Caco-2 (cell line): Measurements from ENCODE around the gene SPATA1. TPM values are rescaled to one million over a fixed set of nuclear protein-coding genes. Genes with fewer than 3 reads are reported as not detected.

Source experiments
- BruUV-seq: library from RNA; stranded (reverse); fragments of 400-500 nt; replicated peaks from 2 replicates; lab custom pipeline; 2021; lab: Mats Ljungman, UMichigan
- CTCF ChIA-PET: fragments of 300-600 bp; sonication (Branson Sonifier 250); formaldehyde crosslinking; loops from one replicate; lab custom pipeline; 2022; ENCODE audit warnings: antibody characterized with exemption; lab: Charles Lee
- POLR2A ChIA-PET: fragments of 300-600 bp; sonication (Branson Sonifier 250); formaldehyde crosslinking; loops from one replicate; lab custom pipeline; 2022; ENCODE audit warnings: antibody characterized with exemption; lab: Charles Lee
- DNase-seq, 2 experiments: peaks; one replicate each; pipeline versions ENCODE4 v3.0.0 to v3.0.0-alpha.2; 2020 to 2022
- H3K27me3 ChIP-seq: replicated peaks from 2 replicates; pipeline ENCODE4 v1.6.0; 2011; ENCODE audit warnings: low read length; ENCODE audit not compliant: control insufficient read depth, insufficient read depth
- H3K36me3 ChIP-seq: 2 replicates; pipeline ENCODE4 v1.5.1; 2011; ENCODE audit warnings: low read length; ENCODE audit not compliant: control insufficient read depth, insufficient read depth
- H3K4me1 ChIP-seq: fragments of 250-450 bp; sonication (Bioruptor Pico); 2 replicates; pipeline ENCODE4 v1.5.1; 2020; ENCODE audit warnings: mild to moderate bottlenecking
- H3K4me3 ChIP-seq: 2 replicates; pipeline ENCODE4 v1.5.1; 2011; ENCODE audit warnings: low read depth, mild to moderate bottlenecking, control low read depth, low read length
- H3K9me3 ChIP-seq: fragments of 250-450 bp; sonication (Bioruptor Pico); 2 replicates; pipeline ENCODE4 v1.5.1; 2020; ENCODE audit warnings: mild to moderate bottlenecking, moderate library complexity
- H3K27ac Mint-ChIP-seq: one replicate; pipeline ENCODE4 v1.8.0; 2022; ENCODE audit warnings: mixed read lengths; ENCODE audit not compliant: unreplicated experiment
- H3K27me3 Mint-ChIP-seq: one replicate; pipeline ENCODE4 v1.8.0; 2022; ENCODE audit warnings: mixed read lengths; ENCODE audit not compliant: insufficient read depth, unreplicated experiment
- H3K36me3 Mint-ChIP-seq: one replicate; pipeline ENCODE4 v1.8.0; 2022; ENCODE audit warnings: mild to moderate bottlenecking, mixed read lengths; ENCODE audit not compliant: insufficient read depth, unreplicated experiment
- H3K4me1 Mint-ChIP-seq: one replicate; pipeline ENCODE4 v1.8.0; 2022; ENCODE audit warnings: low read depth, mixed read lengths; ENCODE audit not compliant: unreplicated experiment
- H3K4me3 Mint-ChIP-seq: one replicate; pipeline ENCODE4 v1.8.0; 2022; ENCODE audit warnings: mild to moderate bottlenecking, moderate library complexity, mixed read lengths; ENCODE audit not compliant: unreplicated experiment
- H3K9me3 Mint-ChIP-seq: one replicate; pipeline ENCODE4 v1.8.0; 2022; ENCODE audit warnings: mixed read lengths; ENCODE audit not compliant: unreplicated experiment
- intact Hi-C: fragments of 100-400 bp; cut with micrococcal nuclease; formaldehyde crosslinking; loops from one replicate; pipeline ENCODE4 v1.10.0; 2022; ENCODE audit not compliant: unreplicated experiment
- total RNA-seq: library from RNA; stranded (reverse); gene quantifications from 2 replicates; pipeline ENCODE4 v1.2.3, GENCODE V29; 2022
- TF ChIP-seq, protein P1 (sequence below), 2 experiments: fragments of 200-600 bp in 1 of 2; IDR thresholded peaks; 1 replicate in 1 of 2; 2 replicates in 1 of 2; pipeline versions ENCODE4 v1.5.1 to v1.8.0; 2011 to 2022; ENCODE audit warnings: antibody characterized with exemption in 1 of 2, control low read depth in 1 of 2, inconsistent platforms in 1 of 2, low read depth in 1 of 2, low read length in 1 of 2, mild to moderate bottlenecking in 1 of 2, moderate library complexity in 1 of 2; ENCODE audit not compliant: insufficient read depth in 1 of 2, severe bottlenecking in 1 of 2, unreplicated experiment in 1 of 2

SPATA1 gene
- total RNA-seq, 1 experiment from 2014 or later, result 0.57 TPM

DNA sequence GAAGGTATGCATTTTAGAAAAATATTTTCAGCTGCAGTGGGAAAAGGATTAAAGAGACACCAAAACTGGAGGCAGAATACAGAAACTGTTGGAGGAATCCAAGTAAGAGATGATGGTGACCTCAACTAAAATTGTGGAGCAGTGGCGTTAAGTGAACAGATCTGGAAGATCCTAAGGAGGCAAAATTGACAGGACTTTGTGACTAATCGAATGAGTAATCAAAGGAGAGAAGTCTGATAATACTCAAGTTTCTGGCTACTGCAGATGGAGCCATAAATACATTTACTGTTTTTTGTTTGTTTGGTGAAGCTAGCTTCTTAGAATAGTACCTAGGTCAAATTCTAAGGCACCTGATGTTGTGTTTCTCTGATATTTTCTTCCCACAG lies 65.0 kb downstream of the SPATA1 start:
- Histone ChIP-seq H3K36me3 (no peaks in the 10 kb centered on the region), H3K27me3 (no peaks in the 10 kb centered on the region), H3K4me1 (peaks cover 8% of the 10 kb centered on the region; the same call in 1 of the 2 replicates), H3K4me3 (no peak overlapping the region), H3K9me3 (no peaks in the 10 kb centered on the region)
- H3K27me3 Mint-ChIP-seq, result peaks cover 2% of the 10 kb centered on the region
- H3K4me3 Mint-ChIP-seq, result no peak overlapping the region
- intact Hi-C loops, result no loop called here
- TF ChIP-seq, protein P1, sequence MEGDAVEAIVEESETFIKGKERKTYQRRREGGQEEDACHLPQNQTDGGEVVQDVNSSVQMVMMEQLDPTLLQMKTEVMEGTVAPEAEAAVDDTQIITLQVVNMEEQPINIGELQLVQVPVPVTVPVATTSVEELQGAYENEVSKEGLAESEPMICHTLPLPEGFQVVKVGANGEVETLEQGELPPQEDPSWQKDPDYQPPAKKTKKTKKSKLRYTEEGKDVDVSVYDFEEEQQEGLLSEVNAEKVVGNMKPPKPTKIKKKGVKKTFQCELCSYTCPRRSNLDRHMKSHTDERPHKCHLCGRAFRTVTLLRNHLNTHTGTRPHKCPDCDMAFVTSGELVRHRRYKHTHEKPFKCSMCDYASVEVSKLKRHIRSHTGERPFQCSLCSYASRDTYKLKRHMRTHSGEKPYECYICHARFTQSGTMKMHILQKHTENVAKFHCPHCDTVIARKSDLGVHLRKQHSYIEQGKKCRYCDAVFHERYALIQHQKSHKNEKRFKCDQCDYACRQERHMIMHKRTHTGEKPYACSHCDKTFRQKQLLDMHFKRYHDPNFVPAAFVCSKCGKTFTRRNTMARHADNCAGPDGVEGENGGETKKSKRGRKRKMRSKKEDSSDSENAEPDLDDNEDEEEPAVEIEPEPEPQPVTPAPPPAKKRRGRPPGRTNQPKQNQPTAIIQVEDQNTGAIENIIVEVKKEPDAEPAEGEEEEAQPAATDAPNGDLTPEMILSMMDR (IDR thresholded peaks at IDR 0.05; ENCODE audit: insufficient read depth in 1 of 2, low read depth in 1 of 2, low read length in 1 of 2, severe bottlenecking in 1 of 2, unreplicated experiment in 1 of 2), result no peak
- POLR2A ChIA-PET, result no interaction called here
- BruUV-seq, result no TSS peak
- DNase-seq, result no peak
- H3K27ac Mint-ChIP-seq, result no peak overlapping the region
- CTCF ChIA-PET, result no interaction called here
- no peaks in the 10 kb centered on the region for H3K4me1 Mint-ChIP-seq
- no peaks in the 10 kb centered on the region for H3K9me3 Mint-ChIP-seq
- peaks cover 5% of the 10 kb centered on the region for H3K36me3 Mint-ChIP-seq

DNA sequence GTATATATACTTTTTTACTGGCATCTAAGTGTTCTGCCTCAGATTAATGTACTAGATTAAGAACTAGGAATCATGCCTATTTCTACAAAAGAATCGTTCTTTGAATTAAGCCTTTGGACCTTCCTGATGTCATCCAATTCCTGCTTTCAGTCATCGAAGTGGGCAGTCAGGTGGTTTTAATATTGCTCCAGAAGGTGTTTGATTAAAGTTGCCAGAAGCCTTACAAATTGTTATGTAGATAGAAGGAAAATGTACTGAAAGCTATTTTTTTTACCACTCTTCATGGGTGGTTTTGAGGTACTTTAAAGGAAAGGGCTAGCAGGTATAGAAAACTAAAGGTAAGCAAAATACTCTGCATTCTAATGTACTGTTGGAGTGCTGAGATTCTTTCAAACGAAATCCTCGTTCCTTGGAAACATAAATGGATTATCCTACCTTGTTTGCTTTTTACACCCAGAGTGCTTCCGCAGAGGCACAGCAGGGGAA lies 67.3 kb downstream of the SPATA1 start:
- Mint-ChIP-seq H3K27me3 (peaks cover 2% of the 10 kb centered on the region), H3K9me3 (no peaks in the 10 kb centered on the region), H3K4me3 (peak overlapping the region; percentile 89), H3K36me3 (peaks cover 5% of the 10 kb centered on the region), H3K27ac (peak overlapping the region; percentile 85), H3K4me1 (no peaks in the 10 kb centered on the region)
- no peak for DNase-seq
- TF ChIP-seq, protein P1 (IDR thresholded peaks at IDR 0.05; ENCODE audit: insufficient read depth in 1 of 2, low read depth in 1 of 2, low read length in 1 of 2, severe bottlenecking in 1 of 2, unreplicated experiment in 1 of 2), result no peak
- Histone ChIP-seq H3K36me3 (no peaks in the 10 kb centered on the region), H3K4me1 (peaks cover 8% of the 10 kb centered on the region; the same call in 1 of the 2 replicates), H3K27me3 (no peaks in the 10 kb centered on the region), H3K4me3 (peak overlapping the region; percentile 67), H3K9me3 (no peaks in the 10 kb centered on the region)
- CTCF ChIA-PET, result interaction anchor here (0.9 to 1.3 kb wide), 3 partner anchors 13 to 184 kb away, joined by 3 to 4 read pairs (median 4); partner anchors contain the start of genes GNG5 and SPATA1
- intact Hi-C loops, result no loop called here
- POLR2A ChIA-PET, result no interaction called here
- TSS peak; percentile 88 for BruUV-seq

DNA sequence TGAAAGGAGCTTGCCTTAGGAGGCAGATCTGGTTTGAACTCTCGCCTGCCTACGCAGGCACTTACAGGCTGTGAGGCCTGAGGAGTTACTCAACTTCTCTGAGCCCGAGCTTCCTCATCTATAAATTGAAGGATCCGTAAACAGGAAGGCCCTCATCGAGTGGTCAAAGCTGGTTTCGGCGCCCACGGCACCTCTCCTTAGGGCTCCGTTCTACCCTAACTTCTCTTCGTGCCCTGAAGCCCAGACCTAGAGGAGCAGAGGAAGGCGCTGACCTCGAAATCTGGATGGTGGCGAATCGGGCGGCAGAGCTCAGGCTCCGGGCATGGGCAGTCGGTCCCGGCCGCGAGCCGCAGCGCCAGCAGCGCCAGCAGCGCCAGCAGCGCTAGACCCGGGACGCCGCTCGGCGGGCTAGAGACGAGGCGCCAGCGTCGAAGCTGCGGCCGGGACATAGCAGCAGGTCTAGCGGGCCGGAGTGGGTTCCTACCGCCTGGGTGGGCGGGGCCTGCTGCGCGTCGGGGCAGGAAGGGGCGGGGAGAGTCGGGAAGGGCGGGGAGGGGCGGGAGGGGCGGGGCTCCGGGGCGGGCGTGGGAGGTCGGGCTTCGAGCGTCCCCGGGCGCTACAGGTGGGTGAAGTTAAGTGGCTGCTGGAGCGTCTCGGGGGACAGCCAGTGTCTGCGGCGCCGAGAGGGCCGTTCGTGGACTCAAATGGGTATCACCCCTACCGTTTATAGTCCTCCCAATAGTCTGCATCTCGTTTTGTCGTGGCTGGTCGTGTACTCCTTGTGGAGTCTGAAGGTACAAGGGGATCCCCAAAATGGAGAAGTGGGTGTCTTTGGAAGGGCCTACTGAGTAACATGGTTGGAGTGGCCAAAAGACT lies 68.0 kb downstream of the SPATA1 start, which contains the start of gene CTBS:
Gene CTBS (minus strand): TSS at position 474 of the 876 bp plus-strand sequence. CDS start 25 bp downstream, at position 449.
- Mint-ChIP-seq H3K9me3 (no peaks in the 10 kb centered on the region), H3K4me3 (peak within 1 kb of the TSS; percentile 89), H3K27me3 (peaks cover 2% of the 10 kb centered on the region), H3K4me1 (no peaks in the 10 kb centered on the region), H3K36me3 (peaks cover 5% of the 10 kb centered on the region), H3K27ac (peak within 1 kb of the TSS; percentile 85)
- Histone ChIP-seq H3K36me3 (no peaks in the 10 kb centered on the region), H3K4me3 (peak within 1 kb of the TSS; percentile 67), H3K9me3 (no peaks in the 10 kb centered on the region), H3K27me3 (no peaks in the 10 kb centered on the region), H3K4me1 (peaks cover 8% of the 10 kb centered on the region; the same call in 1 of the 2 replicates)
- TF ChIP-seq, protein P1 (IDR thresholded peaks at IDR 0.05; ENCODE audit: insufficient read depth in 1 of 2, low read depth in 1 of 2, low read length in 1 of 2, severe bottlenecking in 1 of 2, unreplicated experiment in 1 of 2), result no peak
- ChIA-PET CTCF (interaction anchor here (0.9 to 1.3 kb wide), 3 partner anchors 12 to 184 kb away, joined by 3 to 4 read pairs (median 4); partner anchors contain the start of genes GNG5 and SPATA1), POLR2A (interaction anchor here (0.9 kb wide), 1 partner anchor 68 kb away, joined by 3 read pairs; the partner anchor contains the start of genes GNG5 and SPATA1)
- DNase-seq, result peak; percentile 82 to 86
- intact Hi-C loops, result loop anchor here (1.0 to 2.0 kb wide), 2 partner anchors 67 to 95 kb away; partner anchors contain the start of genes GNG5, RPF1 and SPATA1
- BruUV-seq, result no TSS peak
